DOHH2 (cell line): ENCODE data around the gene OR4B1.

Experiments
- EZH2phosphoT487 ChIP-seq: fragments of 200-600 bp; sonication (generic); IDR thresholded peaks from 2 replicates; pipeline ENCODE4 v1.6.1; 2017; ENCODE audit warnings: borderline replicate concordance, mild to moderate bottlenecking, antibody characterized with exemption, low read length, moderate library complexity, mixed read lengths
- TF ChIP-seq, protein P1 (sequence below): fragments of 200-600 bp; sonication (generic); IDR thresholded peaks from one replicate; pipeline ENCODE4 v1.5.1; 2014; ENCODE audit warnings: antibody characterized with exemption, mild to moderate bottlenecking, low read depth, low read length; ENCODE audit not compliant: poor library complexity, severe bottlenecking

DNA sequence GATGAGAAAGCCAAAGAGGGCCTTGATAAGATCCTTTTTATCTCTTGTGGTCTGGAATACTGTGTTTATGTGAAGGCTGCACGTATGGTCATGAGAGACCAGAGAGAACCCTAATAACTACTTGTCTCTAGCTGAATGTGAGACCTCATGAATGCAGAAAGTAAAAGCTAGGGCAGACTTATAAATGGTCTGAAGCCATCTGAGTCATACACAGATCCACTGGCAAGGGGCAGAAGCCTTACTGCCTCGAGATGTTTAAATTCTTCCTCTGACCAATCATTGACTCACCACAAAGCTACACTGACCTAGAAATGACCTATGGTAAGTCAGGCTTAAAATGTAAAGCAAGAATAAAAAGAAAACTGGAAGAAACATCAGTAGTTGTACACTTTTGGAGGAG is 22.7 kb upstream of the OR4B1 start:
- TF ChIP-seq, protein P1, sequence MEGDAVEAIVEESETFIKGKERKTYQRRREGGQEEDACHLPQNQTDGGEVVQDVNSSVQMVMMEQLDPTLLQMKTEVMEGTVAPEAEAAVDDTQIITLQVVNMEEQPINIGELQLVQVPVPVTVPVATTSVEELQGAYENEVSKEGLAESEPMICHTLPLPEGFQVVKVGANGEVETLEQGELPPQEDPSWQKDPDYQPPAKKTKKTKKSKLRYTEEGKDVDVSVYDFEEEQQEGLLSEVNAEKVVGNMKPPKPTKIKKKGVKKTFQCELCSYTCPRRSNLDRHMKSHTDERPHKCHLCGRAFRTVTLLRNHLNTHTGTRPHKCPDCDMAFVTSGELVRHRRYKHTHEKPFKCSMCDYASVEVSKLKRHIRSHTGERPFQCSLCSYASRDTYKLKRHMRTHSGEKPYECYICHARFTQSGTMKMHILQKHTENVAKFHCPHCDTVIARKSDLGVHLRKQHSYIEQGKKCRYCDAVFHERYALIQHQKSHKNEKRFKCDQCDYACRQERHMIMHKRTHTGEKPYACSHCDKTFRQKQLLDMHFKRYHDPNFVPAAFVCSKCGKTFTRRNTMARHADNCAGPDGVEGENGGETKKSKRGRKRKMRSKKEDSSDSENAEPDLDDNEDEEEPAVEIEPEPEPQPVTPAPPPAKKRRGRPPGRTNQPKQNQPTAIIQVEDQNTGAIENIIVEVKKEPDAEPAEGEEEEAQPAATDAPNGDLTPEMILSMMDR = no peak
- no peak for TF ChIP-seq EZH2phosphoT487
